HG03469 (cell line): ENCODE results near the gene UPK3B.
A peak's percentile ranks its signal among the peaks of the same experiment; 100 is the strongest.
"Not testable (repeated sequence)": the region's sequence is repeated elsewhere in the genome, so short reads cannot be mapped to it uniquely, and the experiment has no call there.

Source experiments
- ATAC-seq: cut with Tn5 transposase; IDR thresholded peaks from one replicate; pipeline ENCODE4 v1.9.1; 2021; ENCODE audit warnings: mild to moderate bottlenecking, moderate library complexity, moderate number of reproducible peaks; ENCODE audit not compliant: unreplicated experiment

Gene UPK3B

DNA sequence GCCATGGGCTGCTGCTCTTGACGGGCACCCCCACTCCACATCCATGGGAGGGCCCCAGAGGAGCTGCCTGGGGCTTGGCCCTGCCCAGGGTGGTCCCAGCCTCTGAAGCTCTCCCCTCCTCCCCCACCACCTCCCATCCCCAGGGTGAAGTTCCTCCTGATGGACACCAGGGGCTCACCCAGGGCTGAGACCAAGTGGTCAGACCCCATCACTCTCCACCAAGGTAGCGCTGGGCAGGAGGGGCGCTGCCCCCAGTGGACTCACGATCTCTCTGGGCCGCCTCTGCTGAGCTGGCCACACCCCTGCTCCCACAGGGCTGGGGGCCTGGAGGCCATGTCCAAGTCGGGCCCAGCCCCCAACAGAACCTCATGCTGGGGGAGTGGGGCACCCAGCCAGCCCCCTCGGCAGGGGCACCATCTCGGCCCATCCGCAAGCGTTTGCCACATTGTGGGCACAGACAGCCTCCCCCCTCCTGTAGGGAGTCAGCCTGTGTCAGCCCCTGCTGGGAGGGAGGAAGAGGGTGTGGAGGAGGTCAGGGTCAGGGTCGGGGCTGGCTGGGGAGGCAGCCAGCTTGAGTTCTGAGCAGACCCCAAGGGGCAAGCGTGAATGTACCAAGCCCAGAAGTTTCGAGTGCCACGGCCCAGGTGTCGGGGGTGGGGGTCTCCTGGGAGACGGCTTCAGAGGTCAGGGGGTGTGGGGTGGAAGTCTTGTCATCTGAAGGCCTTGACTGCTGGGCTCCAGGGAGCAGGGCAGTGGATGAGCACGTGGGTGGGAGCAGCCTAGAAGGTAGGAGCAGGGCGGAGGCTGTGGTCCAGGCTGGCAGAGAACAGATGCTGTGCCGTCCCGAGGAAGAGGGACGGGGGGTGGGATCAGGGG, 2.8 kb downstream of the UPK3B start:
- ATAC-seq = no peak

DNA sequence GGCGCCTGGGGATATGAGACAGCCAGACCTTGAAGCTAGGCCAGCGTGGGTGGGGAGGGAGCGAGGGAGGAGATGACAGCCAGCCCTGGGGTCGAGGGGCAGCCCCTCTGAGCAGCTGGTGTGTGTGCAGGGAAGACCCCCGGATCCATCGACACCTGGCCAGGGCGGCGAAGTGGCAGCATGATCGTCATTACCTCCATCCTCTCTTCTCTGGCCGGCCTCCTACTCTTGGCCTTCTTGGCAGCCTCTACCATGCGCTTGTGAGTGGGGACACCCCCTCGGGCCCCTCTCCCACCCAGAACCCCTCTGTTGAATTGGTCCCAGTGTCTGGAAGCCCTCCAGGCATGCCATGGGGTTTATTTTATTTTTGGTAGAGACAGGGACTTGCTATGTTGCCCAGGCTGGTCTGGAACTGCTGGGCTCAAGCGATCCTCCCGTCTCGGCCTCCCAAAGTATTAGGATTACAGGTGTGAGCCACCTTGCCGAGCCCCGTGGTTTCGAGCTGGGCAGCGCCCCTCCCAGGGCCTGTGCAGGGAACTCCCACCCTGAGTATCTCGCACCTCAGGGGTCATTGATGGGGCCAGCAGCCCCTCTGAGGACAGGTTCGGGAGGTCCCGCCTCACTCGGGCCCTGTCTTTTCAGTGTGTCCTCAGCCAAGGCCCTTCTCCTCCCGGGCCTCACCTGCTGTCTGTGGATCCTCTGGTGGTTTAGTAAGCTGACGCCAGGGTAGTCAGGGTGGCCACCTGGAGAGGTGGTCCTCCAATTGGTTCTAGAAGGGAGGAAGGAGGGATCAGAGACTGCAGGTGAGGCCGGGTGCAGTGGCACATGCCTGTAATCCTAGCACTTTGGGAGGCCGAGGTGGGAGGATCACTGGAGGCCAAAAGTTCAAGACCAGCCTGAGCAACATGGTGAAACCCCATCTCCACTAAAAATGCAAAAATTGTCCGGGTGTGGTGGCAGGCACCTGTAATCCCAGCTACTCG, 3.8 kb downstream of the UPK3B start:
- ATAC-seq = no peak

GRCh38 chr7:76514926-76515771, 4.8 kb downstream of the UPK3B start:
- ATAC-seq = no peak

DNA sequence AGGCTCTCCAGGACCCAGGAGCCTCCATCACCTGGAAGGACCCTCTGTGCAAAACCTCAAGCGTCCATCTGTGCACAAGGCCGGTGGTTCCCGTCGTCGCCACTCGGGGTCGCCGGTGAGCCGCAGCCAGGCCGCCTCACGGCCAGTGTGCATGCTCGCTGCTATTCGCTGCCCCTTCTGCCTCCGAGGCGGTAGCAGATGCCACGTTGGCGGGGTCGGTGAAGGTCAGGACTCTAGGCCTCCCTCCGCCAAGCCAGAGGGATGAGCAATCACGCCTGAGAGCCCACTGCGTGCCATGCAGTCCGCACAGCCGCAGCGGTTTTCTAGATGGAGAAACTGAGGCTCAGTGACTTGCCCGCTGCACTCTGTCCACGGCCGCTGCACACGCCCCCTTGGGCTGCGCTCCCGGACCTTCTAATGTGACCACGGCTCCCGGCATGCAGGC, 5.7 kb downstream of the UPK3B start:
- ATAC-seq = no peak

- not testable (repeated sequence) for ATAC-seq
These were observed 6.6 kb downstream of the UPK3B start for GRCh38 chr7:76516932-76517331.

GRCh38 chr7:76526183-76526582, 15.8 kb downstream of the UPK3B start:
- not testable (repeated sequence) for ATAC-seq

DNA sequence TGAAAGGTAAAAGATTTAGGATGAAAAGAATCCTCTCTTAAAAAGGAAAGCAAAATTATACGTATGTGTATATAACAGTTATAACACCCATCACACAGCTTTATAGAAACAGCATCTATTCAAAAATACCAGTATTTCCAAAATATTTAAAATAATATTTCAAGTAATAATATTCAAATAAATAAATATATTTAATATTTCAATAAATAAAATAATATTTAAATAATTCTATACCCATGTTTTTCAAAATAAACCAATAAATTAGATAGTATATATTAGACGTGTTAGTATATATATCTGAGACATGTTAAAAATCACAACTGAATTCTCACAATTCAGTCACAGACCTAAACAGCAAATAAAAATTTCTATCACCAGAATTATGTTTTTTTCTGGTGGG, 21.3 kb downstream of the UPK3B start:
- not testable (repeated sequence) for ATAC-seq

DNA sequence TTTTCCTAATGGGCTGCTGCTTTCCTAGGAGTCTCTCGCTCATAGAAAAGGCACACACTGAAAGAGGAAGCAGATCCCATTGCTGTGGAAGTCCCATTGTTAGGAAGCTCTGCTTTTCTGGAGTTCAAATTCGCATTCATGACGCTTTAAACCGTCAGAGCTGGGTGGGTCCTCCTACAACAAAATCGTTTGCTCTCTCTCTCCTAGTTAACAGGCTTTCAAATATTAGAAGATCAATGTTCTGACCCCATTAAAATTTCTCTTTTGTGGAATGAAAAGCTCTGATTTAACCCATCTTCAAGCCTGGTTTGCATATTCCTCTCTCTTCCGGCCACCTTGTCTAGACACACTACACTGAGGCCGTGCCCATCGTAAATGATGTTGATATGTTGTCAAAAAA, 32.8 kb downstream of the UPK3B start, which contains the start of gene SPDYE16:
Gene SPDYE16, minus strand, starts transcription at position 101 of the 400 bp plus-strand sequence. CDS start 1,838 bp downstream, outside the sequence.
- ATAC-seq = not testable (repeated sequence)

GRCh38 chr7:76549025-76549854, 38.9 kb downstream of the UPK3B start:
- ATAC-seq = peak; percentile 98

DNA sequence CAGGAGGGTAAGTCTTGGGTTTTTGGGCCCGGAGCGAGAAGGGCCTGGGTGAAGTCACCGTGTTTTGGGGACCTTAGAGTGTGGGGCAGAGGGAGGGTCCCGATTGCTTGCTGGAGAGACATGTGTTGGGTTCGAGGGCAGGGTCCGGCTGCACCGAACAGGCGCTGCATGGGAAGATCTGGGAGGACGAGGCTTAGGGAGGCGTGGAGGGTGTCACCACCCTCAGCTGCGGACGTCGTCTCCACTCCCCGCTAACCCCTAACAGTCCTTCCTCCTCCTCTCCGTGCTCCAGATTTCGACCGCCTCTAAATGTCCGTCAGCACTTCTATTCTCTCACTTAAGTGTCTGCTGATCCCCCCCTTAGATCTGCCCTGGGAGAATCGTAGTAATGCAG, 39.5 kb downstream of the UPK3B start:
- ATAC-seq = not testable (repeated sequence)

DNA sequence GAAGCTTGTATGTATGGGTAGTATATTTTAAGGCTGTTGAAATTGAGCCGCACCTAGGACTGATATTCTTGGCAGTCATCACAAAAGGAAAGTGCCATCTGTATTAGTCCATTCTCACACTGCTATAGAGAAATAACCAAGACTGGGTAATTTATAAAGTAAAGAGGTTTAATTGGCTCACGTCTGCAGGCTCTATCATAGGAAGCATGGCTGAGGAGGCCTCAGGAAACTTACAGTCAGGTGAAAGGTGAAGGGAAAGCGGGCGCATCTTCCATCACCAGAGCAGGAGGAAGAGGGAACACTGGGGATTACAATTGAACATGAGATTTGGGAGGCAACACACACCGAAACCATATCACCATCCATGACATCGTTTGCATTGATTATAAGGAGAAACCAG, 41.6 kb downstream of the UPK3B start:
- not testable (repeated sequence) for ATAC-seq

DNA sequence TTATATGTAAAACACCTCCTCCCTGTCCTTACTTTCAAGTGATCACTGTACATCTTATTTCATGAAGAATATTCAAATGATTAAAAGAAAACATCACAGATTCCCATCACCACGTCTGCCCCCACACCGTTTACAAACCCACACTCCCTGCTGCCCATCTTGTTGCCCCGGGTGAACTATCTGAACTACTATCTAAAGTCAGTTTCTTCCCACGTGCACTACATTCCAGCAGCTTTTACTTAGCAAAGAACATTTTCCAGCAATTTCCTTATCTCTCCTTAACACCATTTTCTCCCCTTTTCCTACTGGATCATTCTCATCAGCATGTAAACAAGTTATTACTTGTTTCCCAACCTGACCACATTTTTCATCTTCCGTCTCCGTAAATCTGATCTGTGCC, 49.3 kb downstream of the UPK3B start:
- ATAC-seq = not testable (repeated sequence)

DNA sequence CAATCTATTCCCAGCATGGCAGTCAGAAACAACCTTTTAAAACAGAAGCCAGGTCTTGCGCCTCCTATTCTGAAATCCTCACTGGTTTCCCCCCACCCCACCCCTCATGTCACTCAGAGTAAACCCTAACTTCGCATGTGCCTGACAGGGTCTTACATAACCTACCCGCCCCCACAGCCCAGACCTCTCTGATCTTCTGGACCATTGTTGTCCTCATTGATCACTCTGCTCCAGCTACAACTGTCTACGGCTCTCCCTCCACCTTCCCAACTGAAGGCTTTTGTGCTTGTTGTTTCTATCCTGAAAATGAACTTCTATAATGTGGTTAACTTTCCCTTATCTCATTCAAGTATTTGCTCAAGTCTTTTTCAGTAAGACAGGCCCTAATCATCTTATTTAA, 49.8 kb downstream of the UPK3B start:
- ATAC-seq = not testable (repeated sequence)

DNA sequence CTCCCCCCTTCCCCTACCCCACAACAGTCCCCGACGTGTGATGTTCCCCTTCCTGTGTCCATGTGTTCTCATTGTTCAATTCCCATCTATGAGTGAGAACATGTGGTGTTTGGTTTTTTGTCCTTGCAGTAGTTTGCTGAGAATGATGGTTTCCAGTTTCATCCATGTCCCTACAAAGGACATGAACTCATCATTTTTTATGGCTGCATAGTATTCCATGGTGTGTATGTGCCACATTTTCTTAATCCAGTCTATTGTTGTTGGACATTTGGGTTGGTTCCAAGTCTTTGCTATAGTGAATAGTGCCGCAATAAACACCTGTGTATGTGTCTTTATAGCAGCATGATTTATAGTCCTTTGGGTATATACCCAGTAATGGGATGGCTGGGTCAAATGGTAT, 51.0 kb downstream of the UPK3B start:
- ATAC-seq = not testable (repeated sequence)

GRCh38 chr7:76565001-76565400, 54.6 kb downstream of the UPK3B start:
- ATAC-seq = not testable (repeated sequence)
